Spleen (tissue), 11 donors: ENCODE measurements around the gene SESN2. TPM values are rescaled to one million over a fixed set of nuclear protein-coding genes. Genes with fewer than 3 reads are reported as not detected.

ENCODE experiments used
- DNase-seq: peaks from one replicate; pipeline ENCODE4 v3.0.0-alpha.2; 2020
- H3K27ac ChIP-seq, 8 donors: fragments of 200-600 bp; sonication (generic) in 7 of 8; 1 replicate in 4 of 8; 2 replicates in 4 of 8; pipeline versions ENCODE4 v1.5.0 to v1.8.0; 2016 to 2021; ENCODE audit warnings: inconsistent platforms in 4 of 8, mild to moderate bottlenecking in 4 of 8, moderate library complexity in 1 of 8
- H3K27me3 ChIP-seq, 7 donors: fragments of 200-600 bp; sonication (generic) in 6 of 7; replicated peaks in 1 of 7; 1 replicate in 4 of 7; 2 replicates in 3 of 7; pipeline versions ENCODE4 v1.5.0 to v1.8.0; 2016 to 2021; ENCODE audit warnings: inconsistent platforms in 3 of 7, mild to moderate bottlenecking in 1 of 7
- H3K36me3 ChIP-seq, 6 donors: fragments of 200-600 bp; sonication (generic) in 5 of 6; 1 replicate in 4 of 6; 2 replicates in 2 of 6; pipeline versions ENCODE4 v1.5.0 to v1.8.0; 2016 to 2021; ENCODE audit warnings: inconsistent platforms in 2 of 6
- H3K4me1 ChIP-seq, 6 donors: fragments of 200-600 bp; sonication (generic) in 5 of 6; 1 replicate in 3 of 6; 2 replicates in 3 of 6; pipeline versions ENCODE4 v1.5.0 to v1.8.0; 2016 to 2021; ENCODE audit warnings: inconsistent platforms in 3 of 6
- H3K4me3 ChIP-seq, 8 donors: fragments of 200-600 bp; sonication (generic) in 7 of 8; 1 replicate in 4 of 8; 2 replicates in 4 of 8; pipeline versions ENCODE4 v1.5.0 to v1.8.0; 2016 to 2021; ENCODE audit warnings: inconsistent platforms in 4 of 8, mild to moderate bottlenecking in 4 of 8, moderate library complexity in 2 of 8
- H3K9me3 ChIP-seq, 8 donors: fragments of 200-600 bp; sonication (generic) in 7 of 8; 1 replicate in 4 of 8; 2 replicates in 4 of 8; pipeline versions ENCODE4 v1.5.0 to v1.8.0; 2016 to 2021; ENCODE audit warnings: inconsistent platforms in 4 of 8
- CTCF ChIP-seq, 11 experiments: fragments of 200-600 bp in 7 of 11; fragments of 450-650 bp in 4 of 11; sonication (generic) in 4 of 11; IDR thresholded peaks in 8 of 11; conservative IDR thresholded peaks in 3 of 11; 1 replicate in 7 of 11; 2 replicates in 4 of 11; pipeline versions ENCODE4 v1.4.0 to v1.8.0; 2016 to 2021; ENCODE audit warnings: antibody characterized with exemption in 11 of 11, inconsistent platforms in 4 of 11, mild to moderate bottlenecking in 1 of 11
- POLR2A ChIP-seq, 3 donors: fragments of 450-650 bp; IDR thresholded peaks; one replicate each; pipeline ENCODE4 v1.5.1; 2017; ENCODE audit warnings: antibody characterized with exemption in 3 of 3, mild to moderate bottlenecking in 1 of 3
- POLR2AphosphoS5 ChIP-seq, 3 donors: sonication (generic); formaldehyde crosslinking; IDR thresholded peaks; one replicate each; pipeline ENCODE4 v1.5.1; 2017; ENCODE audit warnings: antibody characterized with exemption in 3 of 3
- WGBS, 5 donors: extraction: QIAGEN DNeasy Blood & Tissue Kit in 3 of 5; methylation state at CpG; one replicate each; pipeline versions ENCODE4 v1.1.5 to v1.1.7; 2013 to 2018; 5-methylcytosine and 5-hydroxymethylcytosine counted together
- intact Hi-C: fragments of 100-400 bp; cut with DNase I; formaldehyde crosslinking; loops from one replicate; pipeline ENCODE4 v1.15.0; 2023; ENCODE audit warnings: low total_unique reads
- polyA plus RNA-seq, 3 donors: library from polyadenylated mRNA; stranded (reverse); fragments of 200-250 nt; gene quantifications; one replicate each; pipeline ENCODE4 v1.2.1, GENCODE V29; 2013
- total RNA-seq, 7 donors: library from RNA; depleted of rRNA in 3 of 7; stranded (reverse); fragments of >200 nt in 3 of 7; fragmentation: NEBNext Ultra II Directional in 4 of 7; extraction: Animal tissue kit (Norgen Biotek cat#: 25700) in 4 of 7; gene quantifications; one replicate each; pipeline versions ENCODE4 v1.1.0 to v1.2.1, GENCODE V29; 2016 to 2021
- donor health status: healthy with polysubstance abuse.
- donor health status: DM: no; HTN: no; CAD: no; lungs with moderate emphysema.
- donor health status: DM: no; HTN: no; CAD: no.
- donor health status: Bipolar disorder and iron deficiency.
- donor health status: healthy.
- donor health status: DM: no; HTN: no; CAD: no.
- donor health status: DM: yes; HTN: yes; CAD: no.

SESN2 gene
- total and polyA plus RNA-seq, 10 donors, result 2.4 to 16.7 (median 8.2) TPM

DNA sequence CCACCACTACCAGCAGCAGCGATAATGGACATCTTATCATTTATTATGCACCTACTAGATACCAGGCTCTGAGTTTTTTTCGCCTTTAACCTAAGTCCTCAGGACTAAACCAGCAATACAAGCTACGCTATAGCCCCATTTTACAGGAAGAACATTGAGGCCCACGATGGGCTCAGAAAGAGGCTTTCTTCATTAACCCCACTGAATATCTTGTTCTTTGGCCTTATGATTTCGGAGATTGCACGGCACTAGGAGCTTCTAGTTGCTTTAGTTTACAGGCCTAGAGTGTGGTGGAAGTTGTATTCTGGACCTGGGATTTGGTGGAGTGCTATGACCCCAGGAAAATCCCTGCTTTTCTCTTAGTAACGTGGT is 1.5 kb downstream of the SESN2 start:
- WGBS, 5 donors, result 64 to 84% (median 78%) methylated on average over 7 of the region's 7 CpGs
- H3K4me1 ChIP-seq, result peaks cover 17 to 79% (median 33%) of the 10 kb centered on the region in 6 donors

DNA sequence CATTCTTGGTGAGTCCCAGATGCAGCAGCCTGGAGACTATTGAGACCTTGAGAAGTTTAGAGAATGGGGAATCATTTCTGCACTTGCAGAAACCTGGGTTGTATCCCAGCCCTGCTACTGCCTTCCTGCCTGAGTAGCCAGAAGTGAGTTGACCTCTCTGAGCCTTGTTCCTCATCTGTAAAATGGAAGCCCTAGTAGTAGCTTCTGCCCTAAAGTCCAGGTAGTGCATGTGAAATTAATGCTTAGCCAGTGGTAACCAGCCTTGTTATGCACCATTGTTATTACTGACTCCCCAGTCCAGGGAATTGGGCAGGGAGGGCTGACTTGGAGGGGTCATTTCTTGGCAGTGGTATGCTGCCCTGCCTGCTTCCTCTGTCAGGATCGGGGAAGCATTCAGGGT is 5.6 kb downstream of the SESN2 start:
- intact Hi-C loops, result loop anchor here (10.0 kb wide), 1 partner anchor 60 kb away; the partner anchor contains the start of gene MED18
- 83 to 91% (median 90%) methylated on average over 1 of the region's 1 CpG for WGBS, 5 donors
- Histone ChIP-seq H3K9me3 (no peaks in the 10 kb centered on the region), H3K27ac (no peak overlapping the region), H3K4me1 (peaks cover 11 to 72% (median 23%) of the 10 kb centered on the region in 6 donors), H3K27me3 (peaks cover 0 to 5% (median 0%) of the 10 kb centered on the region in 7 donors), H3K36me3 (peaks cover 0 to 12% (median 0%) of the 10 kb centered on the region in 6 donors), H3K4me3 (no peak overlapping the region)
- DNase-seq, result no peak
- TF ChIP-seq POLR2A (IDR thresholded peaks at IDR 0.05), result no peak
- TF ChIP-seq POLR2AphosphoS5 (IDR thresholded peaks at IDR 0.05), result no peak
- TF ChIP-seq CTCF (IDR thresholded peaks at IDR 0.05 in 8 of 11, conservative IDR thresholded peaks at IDR 0.05 in 3 of 11), result no peak

More for the DNA sequence above, 1.5 kb downstream of the SESN2 start:
- no peak for DNase-seq
- intact Hi-C loops, result loop anchor here (10.0 kb wide), 1 partner anchor 64 kb away; the partner anchor contains the start of gene MED18
- TF ChIP-seq POLR2A (IDR thresholded peaks at IDR 0.05) (no peak), CTCF (IDR thresholded peaks at IDR 0.05 in 8 of 11, conservative IDR thresholded peaks at IDR 0.05 in 3 of 11) (no peak), POLR2AphosphoS5 (IDR thresholded peaks at IDR 0.05) (no peak)
- Histone ChIP-seq H3K9me3 (no peaks in the 10 kb centered on the region), H3K4me3 (peak overlapping the region; percentile 85 to 100 (median 97)), H3K27ac (peak overlapping the region in 2 of 8 donors; percentile 93 to 94), H3K27me3 (peaks cover 0 to 5% (median 0%) of the 10 kb centered on the region in 7 donors), H3K36me3 (no peaks in the 10 kb centered on the region)

DNA sequence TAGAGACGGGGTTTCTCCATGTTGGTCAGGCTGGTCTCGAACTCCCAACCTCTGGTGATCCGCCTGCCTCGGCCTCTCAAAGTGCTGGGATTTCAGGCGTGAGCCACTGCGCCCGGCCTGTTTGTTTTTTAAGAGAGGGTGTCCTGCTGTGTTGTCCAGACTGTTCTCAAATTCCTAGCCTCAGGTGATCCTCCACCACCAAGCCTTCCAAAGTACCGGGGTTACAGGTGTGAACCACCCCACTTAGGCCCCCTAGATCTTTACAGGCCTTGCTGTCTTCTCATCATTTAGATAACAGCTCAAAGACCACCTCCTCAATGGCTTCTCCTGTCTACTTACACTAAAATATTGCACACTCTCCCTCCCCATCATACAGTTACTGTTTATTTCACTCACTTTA is 6.3 kb downstream of the SESN2 start:
- H3K27ac ChIP-seq, result no peak overlapping the region

More for the DNA sequence above, 6.3 kb downstream of the SESN2 start:
- no peak for TF ChIP-seq POLR2A (IDR thresholded peaks at IDR 0.05)
- TF ChIP-seq POLR2AphosphoS5 (IDR thresholded peaks at IDR 0.05), result no peak
- no peak for TF ChIP-seq CTCF (IDR thresholded peaks at IDR 0.05 in 8 of 11, conservative IDR thresholded peaks at IDR 0.05 in 3 of 11)
- 92 to 97% (median 94%) methylated on average over 8 of the region's 8 CpGs for WGBS, 5 donors
- Histone ChIP-seq H3K4me1 (peaks cover 9 to 67% (median 20%) of the 10 kb centered on the region in 6 donors), H3K9me3 (no peaks in the 10 kb centered on the region), H3K27me3 (no peaks in the 10 kb centered on the region), H3K4me3 (no peak overlapping the region), H3K36me3 (peaks cover 0 to 18% (median 0%) of the 10 kb centered on the region in 6 donors)
- no peak for DNase-seq
- intact Hi-C loops, result loop anchor here (10.0 kb wide), 1 partner anchor 59 kb away; the partner anchor contains the start of gene MED18
